Hippocampal formation (tissue), 2 donors: ENCODE data around the gene GPAT2.
"Not testable (repeated sequence)": the region's sequence is repeated elsewhere in the genome, so short reads cannot be mapped to it uniquely, and the experiment has no call there.

ENCODE experiments used
- DNase-seq, 2 donors: peaks; one replicate each; lab custom pipeline; 2025; lab: John Stamatoyannopoulos, UW

The GPAT2 gene

GRCh38 chr2:96065381-96065930 is 30.7 kb upstream of the GPAT2 start:
- DNase-seq, result no peak

- DNase-seq, result not testable (repeated sequence)
Observed at GRCh38 chr2:96064760-96065159, 30.0 kb upstream of the GPAT2 start.

GRCh38 chr2:96064047-96064675 is 29.4 kb upstream of the GPAT2 start:
- DNase-seq, result not testable (repeated sequence)

GRCh38 chr2:96063116-96063899 is 28.6 kb upstream of the GPAT2 start:
- not testable (repeated sequence) for DNase-seq

GRCh38 chr2:96062483-96062882 is 27.8 kb upstream of the GPAT2 start:
- DNase-seq, result not testable (repeated sequence)

- not testable (repeated sequence) for DNase-seq
Observed at GRCh38 chr2:96061901-96062300, 27.2 kb upstream of the GPAT2 start.

- DNase-seq, result not testable (repeated sequence)
Observed at GRCh38 chr2:96061197-96061817, 26.6 kb upstream of the GPAT2 start.

- not testable (repeated sequence) for DNase-seq
Observed at GRCh38 chr2:96060325-96060724, 25.6 kb upstream of the GPAT2 start.

GRCh38 chr2:96059443-96059842 is 24.7 kb upstream of the GPAT2 start:
- DNase-seq, result not testable (repeated sequence)

GRCh38 chr2:96055830-96056229 is 21.1 kb upstream of the GPAT2 start:
- DNase-seq, result not testable (repeated sequence)

GRCh38 chr2:96054537-96054936 is 19.8 kb upstream of the GPAT2 start:
- not testable (repeated sequence) for DNase-seq

GRCh38 chr2:96053385-96053784 is 18.7 kb upstream of the GPAT2 start:
- not testable (repeated sequence) for DNase-seq

GRCh38 chr2:96052632-96053031 is 17.9 kb upstream of the GPAT2 start:
- not testable (repeated sequence) for DNase-seq

GRCh38 chr2:96049917-96050262 is 15.2 kb upstream of the GPAT2 start:
- not testable (repeated sequence) for DNase-seq

- DNase-seq, result not testable (repeated sequence)
Observed at GRCh38 chr2:96049049-96049916, 14.6 kb upstream of the GPAT2 start.

- DNase-seq, result not testable (repeated sequence)
Observed at GRCh38 chr2:96035554-96035953, 838 bp upstream of the GPAT2 start.

- not testable (repeated sequence) for DNase-seq
Observed at GRCh38 chr2:96033997-96034396, 719 bp downstream of the GPAT2 start.

- not testable (repeated sequence) for DNase-seq
Observed at GRCh38 chr2:96027725-96028325, 6.9 kb downstream of the GPAT2 start.

GRCh38 chr2:96025755-96026154 is 9.0 kb downstream of the GPAT2 start:
- not testable (repeated sequence) for DNase-seq

- no peak for DNase-seq
Observed at GRCh38 chr2:96025194-96025492, 9.6 kb downstream of the GPAT2 start.
